Ureter (tissue), 1 donor: ENCODE data around the gene DIP2B. TPM values are rescaled to one million over a fixed set of nuclear protein-coding genes. Genes with fewer than 3 reads are reported as not detected.
"Not testable (repeated sequence)": the region's sequence is repeated elsewhere in the genome, so short reads cannot be mapped to it uniquely, and the experiment has no call there.

Experiments
- DNase-seq: peaks from one replicate; pipeline ENCODE4 v3.0.0-alpha.2; 2020; ENCODE audit warnings: low spot score
- total RNA-seq: library from RNA; stranded (reverse); gene quantifications from one replicate; pipeline ENCODE4 v1.2.4, GENCODE V29; 2023
- donor health status: DM: yes; HTN: yes; CAD: no.

The DIP2B gene
- total RNA-seq, 1 donor from 2014 or later: 27.0 TPM

GRCh38 chr12:50676756-50677155 is 172.0 kb downstream of the DIP2B start:
- DNase-seq: no peak

GRCh38 chr12:50677858-50678257 is 173.1 kb downstream of the DIP2B start:
- DNase-seq: no peak

- DNase-seq: no peak
These were observed 174.0 kb downstream of the DIP2B start for GRCh38 chr12:50678650-50679365.

- no peak for DNase-seq
These were observed 174.8 kb downstream of the DIP2B start for GRCh38 chr12:50679612-50680011.

GRCh38 chr12:50681064-50681463 is 176.3 kb downstream of the DIP2B start:
- not testable (repeated sequence) for DNase-seq

- DNase-seq: no peak
These were observed 180.9 kb downstream of the DIP2B start for GRCh38 chr12:50685641-50686040.

- DNase-seq: no peak
These were observed 181.6 kb downstream of the DIP2B start for GRCh38 chr12:50686406-50686805.

- no peak for DNase-seq
These were observed 182.2 kb downstream of the DIP2B start for GRCh38 chr12:50686976-50687375.

- DNase-seq: no peak
These were observed 184.7 kb downstream of the DIP2B start for GRCh38 chr12:50689437-50689836.

GRCh38 chr12:50690925-50691324 is 186.1 kb downstream of the DIP2B start:
- no peak for DNase-seq

- DNase-seq: no peak
These were observed 191.2 kb downstream of the DIP2B start for GRCh38 chr12:50695961-50696360.

- DNase-seq: no peak
These were observed 192.1 kb downstream of the DIP2B start for GRCh38 chr12:50696931-50697330.

GRCh38 chr12:50699154-50699553 is 194.4 kb downstream of the DIP2B start:
- DNase-seq: no peak

- no peak for DNase-seq
These were observed 195.2 kb downstream of the DIP2B start for GRCh38 chr12:50699940-50700339.

GRCh38 chr12:50706606-50707005 is 201.8 kb downstream of the DIP2B start:
- no peak for DNase-seq

GRCh38 chr12:50707396-50707795 is 202.6 kb downstream of the DIP2B start:
- DNase-seq: no peak

GRCh38 chr12:50708631-50709030 is 203.8 kb downstream of the DIP2B start:
- no peak for DNase-seq

- DNase-seq: no peak
These were observed 206.3 kb downstream of the DIP2B start for GRCh38 chr12:50711121-50711520.

GRCh38 chr12:50715174-50715573 is 210.4 kb downstream of the DIP2B start:
- no peak for DNase-seq

GRCh38 chr12:50718760-50719159 is 214.0 kb downstream of the DIP2B start:
- no peak for DNase-seq

GRCh38 chr12:50720085-50720484 is 215.3 kb downstream of the DIP2B start:
- DNase-seq: no peak

GRCh38 chr12:50720501-50720900 is 215.7 kb downstream of the DIP2B start:
- no peak for DNase-seq

GRCh38 chr12:50723865-50724264 is 219.1 kb downstream of the DIP2B start:
- DNase-seq: no peak
